CD4-positive, alpha-beta T cell (primary cell): ENCODE data around the gene GOLGA6L10. TPM values are rescaled to one million over a fixed set of nuclear protein-coding genes. Genes with fewer than 3 reads are reported as not detected.
"Not testable (repeated sequence)": the region's sequence is repeated elsewhere in the genome, so short reads cannot be mapped to it uniquely, and the experiment has no call there.

Source experiments
- ATAC-seq: fragments of 200-7000 bp; cut with Tn5 transposase; one replicate; pipeline ENCODE4 v1.10.0; 2022; ENCODE audit warnings: mild to moderate bottlenecking; ENCODE audit not compliant: poor library complexity
- CTCF ChIA-PET: fragments of 350-600 bp; sonication (Branson Sonifier 250); formaldehyde crosslinking; loops from one replicate; lab custom pipeline; 2021; ENCODE audit warnings: antibody characterized with exemption, inconsistent platforms; lab: Charles Lee
- POLR2A ChIA-PET: fragments of 350-600 bp; sonication (Branson Sonifier 250); formaldehyde crosslinking; loops from one replicate; lab custom pipeline; 2021; ENCODE audit warnings: antibody characterized with exemption, inconsistent platforms; lab: Charles Lee
- DNase-seq, 14 experiments: peaks; one replicate each; pipeline ENCODE4 v3.0.0-alpha.2; 2013 to 2020; ENCODE audit warnings: mixed read lengths in 2 of 14
- H3K27ac ChIP-seq, 2 donors: one replicate each; pipeline versions ENCODE4 v1.5.1 to v1.7.0; 2013; ENCODE audit warnings: low read length in 2 of 2, low read depth in 1 of 2, mild to moderate bottlenecking in 1 of 2
- H3K27me3 ChIP-seq, 2 experiments: 1 replicate in 1 of 2; 2 replicates in 1 of 2; pipeline versions ENCODE4 v1.6.1 to v1.7.0; 2013; ENCODE audit warnings: low read length in 2 of 2, control low read depth in 1 of 2, mild to moderate bottlenecking in 1 of 2, moderate library complexity in 1 of 2; ENCODE audit not compliant: insufficient read depth in 2 of 2, control insufficient read depth in 1 of 2
- H3K36me3 ChIP-seq: one replicate; pipeline ENCODE4 v1.6.1; 2013; ENCODE audit warnings: low read length, control low read depth; ENCODE audit not compliant: insufficient read depth
- H3K4me1 ChIP-seq: one replicate; pipeline ENCODE4 v1.6.1; 2013; ENCODE audit warnings: low read length, control low read depth; ENCODE audit not compliant: insufficient read depth
- H3K4me3 ChIP-seq: one replicate; pipeline ENCODE4 v1.5.1; 2013; ENCODE audit warnings: mild to moderate bottlenecking, low read length, moderate library complexity
- H3K9me3 ChIP-seq, 2 experiments: 1 replicate in 1 of 2; 2 replicates in 1 of 2; pipeline versions ENCODE4 v1.6.1 to v1.7.0; 2013; ENCODE audit warnings: low read length in 2 of 2, mild to moderate bottlenecking in 2 of 2, control low read depth in 1 of 2, moderate library complexity in 1 of 2; ENCODE audit not compliant: control insufficient read depth in 1 of 2, insufficient read depth in 1 of 2
- H3K27ac Mint-ChIP-seq: one replicate; pipeline ENCODE4 v1.8.0; 2020; ENCODE audit warnings: mixed read lengths
- H3K27me3 Mint-ChIP-seq: one replicate; pipeline ENCODE4 v1.8.0; 2021; ENCODE audit warnings: mixed read lengths
- H3K36me3 Mint-ChIP-seq: one replicate; pipeline ENCODE4 v1.8.0; 2021; ENCODE audit warnings: low read depth, mixed read lengths
- H3K4me1 Mint-ChIP-seq: one replicate; pipeline ENCODE4 v1.8.0; 2021; ENCODE audit warnings: low read depth, mixed read lengths
- H3K4me3 Mint-ChIP-seq: one replicate; pipeline ENCODE4 v1.8.0; 2020; ENCODE audit warnings: mild to moderate bottlenecking, mixed read lengths
- H3K9me3 Mint-ChIP-seq: one replicate; pipeline ENCODE4 v1.8.0; 2020; ENCODE audit warnings: mixed read lengths
- intact Hi-C, 2 experiments: fragments of 100-400 bp; cut with DNase I in 1 of 2; cut with micrococcal nuclease in 1 of 2; formaldehyde crosslinking; loops; one replicate each; pipeline versions ENCODE4 v1.15.1 to v1.9.0; 2023 to 2025; cut with DNase I, micrococcal nuclease
- total RNA-seq, 174 experiments: library from RNA in 2 of 174; stranded (reverse) in 2 of 174; gene quantifications; one replicate each; pipeline ENCODE4 v1.2.3 and lab custom pipeline; 2021 to 2026
- TF ChIP-seq, protein P1 (sequence below): fragments of 200-600 bp; IDR thresholded peaks from one replicate; pipeline ENCODE4 v1.8.0; 2022; ENCODE audit warnings: antibody characterized with exemption, mild to moderate bottlenecking

Gene GOLGA6L10
- total RNA-seq, 2 experiments from 2014 or later: 0.93 to 1.1 TPM

- DNase-seq: no peak
- CTCF ChIA-PET: no interaction called here
- no peak overlapping the region for H3K27ac Mint-ChIP-seq
These were observed 36.5 kb downstream of the GOLGA6L10 start for GRCh38 chr15:82312586-82313349.

GRCh38 chr15:82311321-82311720 is 38.0 kb downstream of the GOLGA6L10 start:
- H3K36me3 ChIP-seq, ATAC-seq, H3K9me3 Mint-ChIP-seq, DNase-seq, H3K4me3 Mint-ChIP-seq, H3K4me3 ChIP-seq, POLR2A ChIA-PET, H3K4me1 ChIP-seq, H3K27ac ChIP-seq, intact Hi-C loops, H3K27me3 ChIP-seq, H3K9me3 ChIP-seq, H3K4me1 Mint-ChIP-seq, H3K27me3 Mint-ChIP-seq, H3K27ac Mint-ChIP-seq, CTCF ChIA-PET: not testable (repeated sequence)
- peaks cover 21% of the 10 kb centered on the region for H3K36me3 Mint-ChIP-seq

More at GRCh38 chr15:82312586-82313349, 36.5 kb downstream of the GOLGA6L10 start:
- H3K27me3 Mint-ChIP-seq: no peaks in the 10 kb centered on the region
- POLR2A ChIA-PET: no interaction called here
- H3K9me3 ChIP-seq: no peaks in the 10 kb centered on the region
- TF ChIP-seq, protein P1, sequence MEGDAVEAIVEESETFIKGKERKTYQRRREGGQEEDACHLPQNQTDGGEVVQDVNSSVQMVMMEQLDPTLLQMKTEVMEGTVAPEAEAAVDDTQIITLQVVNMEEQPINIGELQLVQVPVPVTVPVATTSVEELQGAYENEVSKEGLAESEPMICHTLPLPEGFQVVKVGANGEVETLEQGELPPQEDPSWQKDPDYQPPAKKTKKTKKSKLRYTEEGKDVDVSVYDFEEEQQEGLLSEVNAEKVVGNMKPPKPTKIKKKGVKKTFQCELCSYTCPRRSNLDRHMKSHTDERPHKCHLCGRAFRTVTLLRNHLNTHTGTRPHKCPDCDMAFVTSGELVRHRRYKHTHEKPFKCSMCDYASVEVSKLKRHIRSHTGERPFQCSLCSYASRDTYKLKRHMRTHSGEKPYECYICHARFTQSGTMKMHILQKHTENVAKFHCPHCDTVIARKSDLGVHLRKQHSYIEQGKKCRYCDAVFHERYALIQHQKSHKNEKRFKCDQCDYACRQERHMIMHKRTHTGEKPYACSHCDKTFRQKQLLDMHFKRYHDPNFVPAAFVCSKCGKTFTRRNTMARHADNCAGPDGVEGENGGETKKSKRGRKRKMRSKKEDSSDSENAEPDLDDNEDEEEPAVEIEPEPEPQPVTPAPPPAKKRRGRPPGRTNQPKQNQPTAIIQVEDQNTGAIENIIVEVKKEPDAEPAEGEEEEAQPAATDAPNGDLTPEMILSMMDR: no peak
- no peaks in the 10 kb centered on the region for H3K4me1 Mint-ChIP-seq
- no peaks in the 10 kb centered on the region for H3K4me1 ChIP-seq
- intact Hi-C loops: no loop called here
- no peaks in the 10 kb centered on the region for H3K27me3 ChIP-seq
- H3K4me3 Mint-ChIP-seq: no peak overlapping the region
- no peak overlapping the region for H3K27ac ChIP-seq
- H3K36me3 Mint-ChIP-seq: peaks cover 14% of the 10 kb centered on the region
- no peaks in the 10 kb centered on the region for H3K9me3 Mint-ChIP-seq
- no peak overlapping the region for H3K4me3 ChIP-seq
- no peaks in the 10 kb centered on the region for H3K36me3 ChIP-seq
- ATAC-seq: no peak

DNA sequence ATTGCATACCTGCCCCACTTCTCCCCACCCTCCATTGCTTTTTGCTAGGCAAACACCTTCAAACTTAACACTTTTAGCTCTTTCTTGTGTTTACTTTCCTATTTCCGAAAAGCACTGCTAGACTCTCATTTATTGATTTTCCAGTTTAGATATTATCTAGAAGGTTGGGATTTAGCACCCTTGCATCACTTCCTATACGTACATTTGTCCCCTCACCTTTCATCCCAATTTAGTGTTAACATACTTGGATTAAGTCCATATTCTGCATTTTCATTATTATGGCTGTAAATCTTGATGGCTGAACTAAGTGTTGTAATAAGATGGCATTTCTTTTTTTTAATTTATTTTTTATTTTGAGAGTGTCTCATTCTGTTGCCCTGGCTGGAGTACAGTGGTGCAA is 39.5 kb downstream of the GOLGA6L10 start:
- no peaks in the 10 kb centered on the region for H3K9me3 Mint-ChIP-seq
- no peak overlapping the region for H3K4me3 ChIP-seq
- DNase-seq: no peak
- no peaks in the 10 kb centered on the region for H3K27me3 ChIP-seq
- no peaks in the 10 kb centered on the region for H3K9me3 ChIP-seq
- TF ChIP-seq, protein P1: no peak
- H3K4me1 Mint-ChIP-seq: peaks cover 7% of the 10 kb centered on the region
- H3K36me3 ChIP-seq: no peaks in the 10 kb centered on the region
- no peak overlapping the region for H3K4me3 Mint-ChIP-seq
- no peak overlapping the region for H3K27ac Mint-ChIP-seq
- peaks cover 21% of the 10 kb centered on the region for H3K36me3 Mint-ChIP-seq
- CTCF ChIA-PET: no interaction called here
- no peak overlapping the region for H3K27ac ChIP-seq
- ATAC-seq: no peak
- H3K27me3 Mint-ChIP-seq: no peaks in the 10 kb centered on the region
- intact Hi-C loops: no loop called here
- peaks cover 7% of the 10 kb centered on the region for H3K4me1 ChIP-seq
- POLR2A ChIA-PET: no interaction called here

- TF ChIP-seq, protein P1: no peak
These were observed 41.6 kb downstream of the GOLGA6L10 start for GRCh38 chr15:82307714-82308081.

More at GRCh38 chr15:82307714-82308081, 41.6 kb downstream of the GOLGA6L10 start:
- no peaks in the 10 kb centered on the region for H3K9me3 Mint-ChIP-seq
- no peaks in the 10 kb centered on the region for H3K27me3 Mint-ChIP-seq
- CTCF ChIA-PET: no interaction called here
- Histone ChIP-seq H3K4me3 (no peak overlapping the region), H3K27ac (no peak overlapping the region), H3K9me3 (no peaks in the 10 kb centered on the region), H3K4me1 (peaks cover 10% of the 10 kb centered on the region), H3K27me3 (no peaks in the 10 kb centered on the region), H3K36me3 (no peaks in the 10 kb centered on the region)
- POLR2A ChIA-PET: no interaction called here
- peaks cover 10% of the 10 kb centered on the region for H3K4me1 Mint-ChIP-seq
- no peak overlapping the region for H3K27ac Mint-ChIP-seq
- peaks cover 21% of the 10 kb centered on the region for H3K36me3 Mint-ChIP-seq
- no peak overlapping the region for H3K4me3 Mint-ChIP-seq
- intact Hi-C loops: no loop called here
- ATAC-seq (no peak), DNase-seq (no peak)
